ENCODE data around the gene POLE3. TPM values are rescaled to one million over a fixed set of nuclear protein-coding genes. Genes with fewer than 3 reads are reported as not detected.

POLE3 gene
- total RNA-seq, 4 donors from 2014 or later = 4.2 to 58.7 (median 24.4) TPM

DNA sequence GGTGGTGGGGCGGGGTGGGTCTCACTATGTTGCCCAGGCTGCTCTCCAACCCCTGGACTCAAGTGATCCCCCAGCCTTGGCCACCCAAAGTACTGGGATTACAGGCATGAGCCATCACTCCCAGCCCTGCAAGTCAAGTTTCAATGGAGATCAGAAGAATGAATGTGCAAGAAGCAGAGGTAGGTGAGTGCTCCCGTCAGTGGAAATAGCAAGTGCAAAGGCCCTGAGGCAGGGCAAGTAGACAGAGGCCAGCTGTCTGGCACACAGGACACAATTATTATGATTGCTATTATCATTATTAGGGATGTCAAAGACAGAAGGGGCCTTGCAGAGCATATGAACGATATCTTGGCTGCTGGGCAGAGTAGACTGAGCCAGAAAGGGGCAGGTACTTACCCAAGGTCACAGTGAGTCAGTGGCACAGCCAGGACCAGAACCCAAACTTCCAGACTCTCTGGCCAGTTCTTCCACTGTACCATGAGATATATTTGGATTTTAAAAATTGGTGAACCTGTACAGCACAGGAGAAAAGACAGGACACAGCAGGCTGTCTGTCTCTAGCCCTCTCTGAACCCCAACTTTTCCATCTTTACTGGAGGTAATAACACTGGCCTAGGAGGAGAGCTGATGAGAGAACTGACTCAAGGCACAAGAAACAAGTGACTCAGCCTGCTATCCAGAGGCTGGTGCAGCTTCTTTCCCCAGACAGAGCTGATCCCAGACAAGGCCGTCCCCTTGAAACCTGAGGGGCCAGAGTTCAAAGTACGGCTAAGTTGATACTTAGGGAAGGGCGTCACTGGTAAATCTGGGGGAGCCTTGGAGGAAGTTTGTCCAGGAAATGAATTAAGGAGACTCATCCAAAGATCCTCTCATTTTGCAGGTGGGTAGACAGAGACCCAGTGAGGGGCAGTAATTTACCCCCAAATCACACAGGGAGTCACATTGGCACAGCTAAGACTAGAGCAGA is 35.1 kb downstream of the POLE3 start:
- in situ Hi-C loops (cut with MboI; ENCODE audit: low pct_ligation_motif_present in 1 of 4, low pct_unique_long_range_greater_than_20kb in 1 of 4, low sequenced_read_pairs in 3 of 4) (no loop called here), intact Hi-C loops (cut with DNase I; ENCODE audit: low total_unique reads) (no loop called here)
- H3K9me3 ChIP-seq = no peaks in the 10 kb centered on the region
- peak overlapping the region; percentile 81 to 96 (median 94) for H3K27ac ChIP-seq
- DNase-seq = peak; percentile 75
- H3K27me3 ChIP-seq = no peaks in the 10 kb centered on the region
- peaks cover 0 to 13% (median 3%) of the 10 kb centered on the region in 4 donors for H3K36me3 ChIP-seq
- WGBS, 2 donors (ENCODE audit: low coverage in 1 of 2) = 67 to 100% methylated on average over 1 to 6 of the region's 6 CpGs
- TF ChIP-seq POLR2AphosphoS5 (IDR thresholded peaks at IDR 0.05) (peak in 2 of 3 donors; percentile 45 to 78), POLR2A (IDR thresholded peaks at IDR 0.05) (peak; percentile 51), CTCF (IDR thresholded peaks at IDR 0.05) (no peak), EP300 (IDR thresholded peaks at IDR 0.05; ENCODE audit: low read depth) (no peak)
- peak overlapping the region in 3 of 4 donors; percentile 56 to 89 (median 84) for H3K4me3 ChIP-seq
- H3K4me1 ChIP-seq = peaks cover 0 to 35% (median 23%) of the 10 kb centered on the region in 4 donors

DNA sequence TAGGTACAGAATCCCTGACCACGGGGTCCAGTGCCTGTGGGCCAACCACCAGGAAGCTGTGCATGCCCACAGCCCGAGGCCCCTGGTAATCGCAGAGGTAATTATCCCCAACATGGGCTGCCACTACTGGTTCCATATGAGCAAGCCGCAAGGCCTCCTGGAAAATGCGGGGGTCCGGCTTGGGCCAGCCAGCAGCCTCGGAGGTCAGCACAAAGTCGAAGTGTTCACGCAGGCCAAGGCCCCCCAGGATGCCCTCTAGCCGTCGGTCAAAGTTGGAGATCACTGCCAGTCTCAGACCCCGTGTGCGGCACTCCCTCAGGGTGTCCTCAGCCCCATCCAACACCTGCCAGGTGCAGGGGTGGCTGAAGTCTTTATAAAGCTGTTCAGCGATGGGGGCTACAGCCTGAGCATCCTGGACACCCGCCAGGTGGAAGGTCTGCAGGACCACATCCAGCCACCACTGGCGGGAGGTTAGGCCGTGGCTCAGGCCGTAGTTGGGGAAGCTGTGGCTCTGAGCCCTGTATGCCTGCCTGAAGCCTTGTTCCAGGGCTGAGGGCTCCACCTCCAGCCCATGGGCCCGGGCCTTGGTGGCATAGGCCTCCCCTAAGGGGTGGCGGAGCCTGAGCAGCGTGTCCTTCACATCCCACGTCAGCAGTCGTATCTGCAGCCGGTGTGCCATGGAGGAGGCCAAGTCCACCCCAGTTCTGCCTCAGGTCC is 36.6 kb downstream of the POLE3 start:
- WGBS, 2 donors (ENCODE audit: low coverage in 1 of 2) = 69% methylated on average over 14 of the region's 24 CpGs; no CpG with 5 or more reads in 1 of the 2 donors
- intact Hi-C loops (cut with DNase I; ENCODE audit: low total_unique reads) = no loop called here
- in situ Hi-C loops (cut with MboI; ENCODE audit: low pct_ligation_motif_present in 1 of 4, low pct_unique_long_range_greater_than_20kb in 1 of 4, low sequenced_read_pairs in 3 of 4) = no loop called here
- Histone ChIP-seq H3K4me3 (no peak overlapping the region), H3K36me3 (peaks cover 0 to 13% (median 3%) of the 10 kb centered on the region in 4 donors), H3K9me3 (no peaks in the 10 kb centered on the region), H3K4me1 (peaks cover 0 to 30% (median 19%) of the 10 kb centered on the region in 4 donors), H3K27me3 (no peaks in the 10 kb centered on the region), H3K27ac (peak overlapping the region in 3 of 4 donors; percentile 13 to 38 (median 37))
- TF ChIP-seq EP300 (IDR thresholded peaks at IDR 0.05; ENCODE audit: low read depth) (no peak), POLR2AphosphoS5 (IDR thresholded peaks at IDR 0.05) (no peak), CTCF (IDR thresholded peaks at IDR 0.05) (no peak), POLR2A (IDR thresholded peaks at IDR 0.05) (no peak)
- no peak for DNase-seq

GRCh38 chr9:113373256-113373655 is 37.2 kb downstream of the POLE3 start:
- in situ Hi-C loops (cut with MboI; ENCODE audit: low pct_ligation_motif_present in 1 of 4, low pct_unique_long_range_greater_than_20kb in 1 of 4, low sequenced_read_pairs in 3 of 4) (no loop called here), intact Hi-C loops (cut with DNase I; ENCODE audit: low total_unique reads) (no loop called here)
- Histone ChIP-seq H3K9me3 (no peaks in the 10 kb centered on the region), H3K27ac (peak overlapping the region in 3 of 4 donors; percentile 13 to 38 (median 37)), H3K36me3 (peaks cover 0 to 13% (median 3%) of the 10 kb centered on the region in 4 donors), H3K4me3 (no peak overlapping the region), H3K4me1 (peaks cover 0 to 30% (median 19%) of the 10 kb centered on the region in 4 donors), H3K27me3 (no peaks in the 10 kb centered on the region)
- DNase-seq = no peak
- WGBS, 2 donors (ENCODE audit: low coverage in 1 of 2) = 54% methylated on average over 3 of the region's 3 CpGs; no CpG with 5 or more reads in 1 of the 2 donors
- TF ChIP-seq POLR2A (IDR thresholded peaks at IDR 0.05) = no peak
- no peak for TF ChIP-seq EP300 (IDR thresholded peaks at IDR 0.05; ENCODE audit: low read depth)
- TF ChIP-seq CTCF (IDR thresholded peaks at IDR 0.05) = no peak
- no peak for TF ChIP-seq POLR2AphosphoS5 (IDR thresholded peaks at IDR 0.05)

DNA sequence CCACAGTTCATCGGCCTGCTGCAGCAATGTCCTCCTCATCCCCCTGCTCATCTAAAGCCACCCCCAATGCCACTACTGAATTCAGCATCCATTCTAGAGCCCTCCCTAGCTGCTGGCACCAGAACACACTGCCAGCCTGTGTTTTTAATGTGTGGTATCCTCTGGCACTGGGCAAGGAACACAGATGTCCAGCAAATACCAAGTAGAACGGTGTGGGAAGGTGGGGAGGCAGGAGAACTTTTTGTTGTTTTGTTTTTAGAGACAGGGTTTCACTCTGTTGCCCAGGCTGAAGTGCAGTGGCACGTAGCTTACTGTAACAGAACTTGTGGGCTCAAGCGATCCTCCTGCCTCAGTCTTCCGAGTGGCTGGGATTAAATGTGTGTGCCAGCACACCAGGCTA is 38.4 kb downstream of the POLE3 start:
- Histone ChIP-seq H3K36me3 (peaks cover 0 to 13% (median 3%) of the 10 kb centered on the region in 4 donors), H3K27me3 (no peaks in the 10 kb centered on the region), H3K9me3 (no peaks in the 10 kb centered on the region), H3K4me3 (no peak overlapping the region), H3K27ac (no peak overlapping the region), H3K4me1 (peaks cover 0 to 24% (median 12%) of the 10 kb centered on the region in 4 donors)
- DNase-seq = no peak
- in situ Hi-C loops (cut with MboI; ENCODE audit: low pct_ligation_motif_present in 1 of 4, low pct_unique_long_range_greater_than_20kb in 1 of 4, low sequenced_read_pairs in 3 of 4) = no loop called here
- intact Hi-C loops (cut with DNase I; ENCODE audit: low total_unique reads) = no loop called here
- no peak for TF ChIP-seq EP300 (IDR thresholded peaks at IDR 0.05; ENCODE audit: low read depth)
- peak in 1 of 3 donors; percentile 6 for TF ChIP-seq POLR2AphosphoS5 (IDR thresholded peaks at IDR 0.05)
- no peak for TF ChIP-seq CTCF (IDR thresholded peaks at IDR 0.05)
- peak; percentile 19 for TF ChIP-seq POLR2A (IDR thresholded peaks at IDR 0.05)
- WGBS, 2 donors (ENCODE audit: low coverage in 1 of 2) = 80 to 85% methylated on average over 1 to 5 of the region's 5 CpGs
